Esophagus squamous epithelium (tissue), 4 donors: Measurements from ENCODE around the gene NOS1.

Source experiments
- POLR2A ChIP-seq, 4 donors: fragments of 450-650 bp; IDR thresholded peaks; one replicate each; pipeline ENCODE4 v1.6.1; 2017; ENCODE audit warnings: antibody characterized with exemption in 4 of 4, mild to moderate bottlenecking in 4 of 4, moderate library complexity in 3 of 4
- TF ChIP-seq, protein P1 (sequence below), 6 experiments: fragments of 450-650 bp in 4 of 6; fragments of 200-600 bp in 2 of 6; sonication (generic) in 2 of 6; IDR thresholded peaks; one replicate each; pipeline ENCODE4 v1.5.1; 2016 to 2019; ENCODE audit warnings: antibody characterized with exemption in 6 of 6, mild to moderate bottlenecking in 4 of 6, moderate library complexity in 4 of 6

DNA sequence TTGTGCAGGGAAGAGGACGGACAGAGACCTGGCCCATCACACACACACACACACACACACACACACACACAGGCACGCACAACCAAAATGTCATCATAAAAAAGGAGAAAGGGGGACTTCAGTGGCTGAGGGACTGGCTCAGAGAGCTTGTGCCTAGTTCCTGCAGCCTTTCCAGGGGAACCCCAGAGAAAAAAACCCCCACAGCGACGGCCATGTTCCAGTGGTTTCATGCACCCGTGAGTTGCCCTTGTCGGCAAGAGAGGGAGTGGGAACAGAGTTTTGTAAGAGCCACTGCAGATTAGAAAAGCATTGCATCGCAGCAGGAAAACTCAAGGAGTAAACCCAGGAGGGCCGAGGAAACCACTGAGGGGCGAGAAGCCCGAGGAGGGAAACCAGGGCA is 146.6 kb downstream of the NOS1 start:
- TF ChIP-seq, protein P1, sequence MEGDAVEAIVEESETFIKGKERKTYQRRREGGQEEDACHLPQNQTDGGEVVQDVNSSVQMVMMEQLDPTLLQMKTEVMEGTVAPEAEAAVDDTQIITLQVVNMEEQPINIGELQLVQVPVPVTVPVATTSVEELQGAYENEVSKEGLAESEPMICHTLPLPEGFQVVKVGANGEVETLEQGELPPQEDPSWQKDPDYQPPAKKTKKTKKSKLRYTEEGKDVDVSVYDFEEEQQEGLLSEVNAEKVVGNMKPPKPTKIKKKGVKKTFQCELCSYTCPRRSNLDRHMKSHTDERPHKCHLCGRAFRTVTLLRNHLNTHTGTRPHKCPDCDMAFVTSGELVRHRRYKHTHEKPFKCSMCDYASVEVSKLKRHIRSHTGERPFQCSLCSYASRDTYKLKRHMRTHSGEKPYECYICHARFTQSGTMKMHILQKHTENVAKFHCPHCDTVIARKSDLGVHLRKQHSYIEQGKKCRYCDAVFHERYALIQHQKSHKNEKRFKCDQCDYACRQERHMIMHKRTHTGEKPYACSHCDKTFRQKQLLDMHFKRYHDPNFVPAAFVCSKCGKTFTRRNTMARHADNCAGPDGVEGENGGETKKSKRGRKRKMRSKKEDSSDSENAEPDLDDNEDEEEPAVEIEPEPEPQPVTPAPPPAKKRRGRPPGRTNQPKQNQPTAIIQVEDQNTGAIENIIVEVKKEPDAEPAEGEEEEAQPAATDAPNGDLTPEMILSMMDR (IDR thresholded peaks at IDR 0.05): no peak
- TF ChIP-seq POLR2A (IDR thresholded peaks at IDR 0.05): no peak
